DLD1 (cell line): ENCODE data around the gene ITM2B.

Experiments
- in situ Hi-C: cut with HindIII; loops from 2 replicates; pipeline ENCODE4 v1.10.0; 2017; ENCODE audit warnings: low sequenced_read_pairs

The ITM2B gene

GRCh38 chr13:48303359-48304142 is 70.5 kb downstream of the ITM2B start, which contains the start of gene RB1:
Gene RB1 (plus strand): TSS chr13:48303751. CDS start chr13:48303913, 162 bp downstream.
- in situ Hi-C loops, result no loop called here

- in situ Hi-C loops, result no loop called here
Observed at GRCh38 chr13:48304143-48304876, 71.3 kb downstream of the ITM2B start.

- in situ Hi-C loops, result no loop called here
Observed at GRCh38 chr13:48311223-48311622, 78.2 kb downstream of the ITM2B start.

- in situ Hi-C loops, result no loop called here
Observed at GRCh38 chr13:48315969-48316650, 83.1 kb downstream of the ITM2B start.

- in situ Hi-C loops, result no loop called here
Observed at GRCh38 chr13:48316826-48317510, 84.0 kb downstream of the ITM2B start.

- in situ Hi-C loops, result no loop called here
Observed at GRCh38 chr13:48317511-48318376, 84.7 kb downstream of the ITM2B start.

GRCh38 chr13:48318377-48318811 is 85.4 kb downstream of the ITM2B start:
- in situ Hi-C loops, result no loop called here

- in situ Hi-C loops, result no loop called here
Observed at GRCh38 chr13:48318821-48319511, 86.0 kb downstream of the ITM2B start.
